Jurkat, Clone E6-1 (cell line): Measurements from ENCODE around the gene LCN6.

Experiments used
- DNase-seq: peaks from one replicate; pipeline ENCODE4 v3.0.0-alpha.2; 2011; ENCODE audit warnings: low read depth, low spot score
- H3K4me3 ChIP-seq: 2 replicates; pipeline ENCODE4 v1.5.1; 2011; ENCODE audit warnings: mild to moderate bottlenecking, low read length, control low read depth, moderate library complexity

The LCN6 gene

DNA sequence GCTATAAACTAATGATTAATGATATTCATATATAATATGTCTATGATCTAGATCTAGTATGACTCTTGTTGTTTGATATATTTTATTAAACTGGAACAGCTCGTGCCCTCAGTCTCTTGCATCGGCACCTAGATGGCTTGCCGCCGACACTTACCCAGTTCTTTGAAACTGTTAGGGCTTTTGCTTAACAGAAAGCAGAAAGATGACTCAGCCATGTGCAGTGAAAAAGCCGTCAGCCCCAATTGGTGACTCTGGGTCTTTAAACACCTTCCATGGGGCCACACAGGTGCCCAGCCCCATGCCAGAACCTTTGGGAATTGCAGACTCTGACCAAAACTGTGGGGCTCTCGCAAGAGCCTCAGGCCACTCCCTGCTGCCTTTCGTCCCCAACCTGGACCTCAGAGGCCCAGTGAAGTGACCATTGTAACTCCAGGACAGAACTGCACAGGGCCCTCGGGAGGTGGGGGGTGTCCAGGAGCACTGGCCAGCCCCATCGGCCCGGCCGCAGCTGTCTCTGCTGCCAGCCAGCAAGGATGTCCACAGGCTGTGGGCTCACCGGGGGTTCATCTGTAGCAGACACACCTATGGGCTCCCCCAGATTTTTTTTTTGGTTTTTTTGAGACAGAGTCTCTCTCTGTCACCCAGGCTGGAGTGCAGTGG, 13.4 kb downstream of the LCN6 start:
- DNase-seq = no peak

DNA sequence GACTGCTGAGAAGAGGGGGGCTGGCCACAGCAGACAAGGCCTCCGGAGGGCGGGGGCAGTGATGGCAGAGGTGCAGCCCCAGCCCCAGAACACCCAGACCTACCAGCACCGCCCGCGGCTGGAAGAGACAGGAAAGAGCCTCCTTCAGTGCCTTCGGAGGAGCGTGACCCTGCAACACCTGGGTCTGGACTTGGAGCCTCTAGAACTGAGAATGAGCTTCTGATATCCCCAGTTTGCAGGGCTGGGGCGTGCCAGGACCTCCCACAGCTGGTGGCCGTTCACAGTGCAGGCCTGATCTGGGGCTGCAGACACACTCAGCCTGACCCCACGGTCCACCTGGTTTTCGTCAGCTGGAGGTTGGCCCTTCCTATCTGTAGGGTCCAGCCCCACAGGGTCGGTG, 14.7 kb downstream of the LCN6 start:
- H3K4me3 ChIP-seq = no peak overlapping the region
- DNase-seq = no peak

More for the DNA sequence above, 13.4 kb downstream of the LCN6 start:
- no peak overlapping the region for H3K4me3 ChIP-seq

DNA sequence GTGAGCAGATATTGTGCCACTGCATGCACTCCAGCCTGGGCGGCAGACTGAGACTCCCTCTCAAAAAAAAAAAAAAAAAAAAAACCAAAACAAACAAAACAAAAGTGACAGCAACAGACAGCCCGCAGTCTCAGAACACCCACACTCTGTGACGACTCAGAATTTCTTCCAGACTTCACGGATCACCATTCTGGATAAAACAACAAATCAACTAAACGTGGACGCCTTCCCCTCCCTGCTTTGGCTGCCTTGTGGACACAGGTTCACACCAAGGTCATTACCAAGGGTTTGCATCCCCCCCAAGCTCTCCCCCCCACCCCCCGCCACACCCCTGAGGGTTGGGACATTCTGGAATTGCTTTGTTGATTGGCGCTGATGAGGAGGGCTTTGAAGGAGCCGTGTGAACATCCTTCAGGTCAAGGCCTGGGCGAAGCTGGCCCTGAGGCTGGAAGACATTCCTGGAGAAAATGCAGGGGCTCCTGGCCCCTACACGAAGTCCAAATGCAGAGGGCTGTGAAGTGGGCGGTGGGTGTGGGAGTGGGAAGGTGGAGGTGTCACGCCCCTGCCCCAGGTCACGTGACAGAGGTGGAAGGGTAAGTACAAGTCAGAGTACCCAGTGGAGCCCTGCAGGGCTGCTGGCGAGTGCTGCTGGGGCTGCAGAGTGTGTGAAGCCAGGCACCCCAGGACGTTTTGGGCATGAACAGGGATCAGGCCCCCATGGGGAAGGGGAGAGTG, 15.7 kb downstream of the LCN6 start:
- H3K4me3 ChIP-seq = no peak overlapping the region
- DNase-seq = no peak

DNA sequence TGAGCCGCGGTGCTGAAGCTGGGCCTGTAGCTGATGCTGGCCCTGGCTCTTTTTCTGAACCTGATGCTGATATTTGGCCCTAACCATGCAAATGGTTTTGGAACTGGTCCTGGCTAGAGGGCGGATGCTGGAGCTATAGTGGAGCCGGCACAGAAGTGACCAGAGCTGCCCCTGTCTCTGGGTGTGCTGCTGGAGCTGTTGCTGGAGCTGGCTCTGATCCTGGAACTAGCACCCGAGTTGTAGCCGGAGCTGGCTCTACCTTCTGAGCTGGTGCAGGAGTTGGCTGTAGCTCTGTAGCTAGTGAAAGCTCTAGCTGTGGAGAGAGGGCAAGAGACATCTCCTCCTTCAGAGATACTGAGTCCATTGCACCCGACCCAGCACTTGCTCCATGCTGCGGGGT, 18.4 kb downstream of the LCN6 start:
- no peak overlapping the region for H3K4me3 ChIP-seq
- DNase-seq = no peak

DNA sequence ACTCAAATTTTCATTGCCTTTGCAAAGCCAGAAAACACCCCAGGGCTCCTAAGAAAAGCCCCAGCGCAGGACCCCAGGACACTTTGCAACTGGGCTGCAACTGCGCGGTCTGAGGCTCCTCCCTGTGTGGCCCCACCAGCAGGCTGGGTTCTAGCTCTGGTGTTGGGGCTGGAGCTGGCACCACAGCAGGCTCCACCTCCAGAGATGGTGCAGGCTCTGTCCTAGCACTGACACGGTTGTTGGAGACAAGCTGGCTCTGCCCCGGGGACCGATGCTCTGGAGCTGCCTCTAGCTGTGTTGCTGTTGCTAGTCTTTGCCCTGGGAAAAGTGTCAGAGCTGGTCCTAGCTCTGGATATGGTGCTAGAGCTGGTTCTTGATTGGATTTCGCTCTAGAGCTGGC, 19.2 kb downstream of the LCN6 start:
- DNase-seq = no peak
- H3K4me3 ChIP-seq = peak overlapping the region; percentile 99

DNA sequence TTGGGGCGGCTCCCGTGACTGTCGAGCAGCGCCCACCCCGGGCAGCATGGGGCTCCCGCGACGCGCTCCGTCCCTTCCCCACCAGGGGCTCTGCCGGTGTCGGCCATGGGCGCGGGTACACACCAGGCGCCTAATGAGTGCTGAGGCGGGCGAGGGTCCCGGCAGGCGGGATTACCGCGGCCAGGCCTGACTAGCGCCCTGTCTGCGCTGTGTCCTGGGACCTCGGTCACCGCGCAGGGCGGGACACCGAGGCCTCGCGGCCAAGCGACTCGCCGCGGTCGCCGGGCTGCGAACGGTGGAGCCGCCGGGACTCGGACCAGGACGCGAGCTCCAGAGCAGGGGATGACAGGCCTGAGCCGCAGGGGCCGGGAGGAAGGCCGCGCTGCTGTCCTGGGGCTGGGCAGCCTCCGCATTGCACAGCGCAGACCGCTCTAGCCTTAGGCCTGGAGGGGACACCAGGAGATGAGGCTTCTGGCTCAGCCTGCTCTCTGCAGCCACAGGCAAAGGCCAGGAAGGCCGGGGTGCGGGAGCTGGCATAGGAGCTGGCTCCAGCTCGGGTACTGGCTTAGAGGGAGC, 19.7 kb downstream of the LCN6 start:
- peak overlapping the region; percentile 99 for H3K4me3 ChIP-seq
- no peak for DNase-seq

DNA sequence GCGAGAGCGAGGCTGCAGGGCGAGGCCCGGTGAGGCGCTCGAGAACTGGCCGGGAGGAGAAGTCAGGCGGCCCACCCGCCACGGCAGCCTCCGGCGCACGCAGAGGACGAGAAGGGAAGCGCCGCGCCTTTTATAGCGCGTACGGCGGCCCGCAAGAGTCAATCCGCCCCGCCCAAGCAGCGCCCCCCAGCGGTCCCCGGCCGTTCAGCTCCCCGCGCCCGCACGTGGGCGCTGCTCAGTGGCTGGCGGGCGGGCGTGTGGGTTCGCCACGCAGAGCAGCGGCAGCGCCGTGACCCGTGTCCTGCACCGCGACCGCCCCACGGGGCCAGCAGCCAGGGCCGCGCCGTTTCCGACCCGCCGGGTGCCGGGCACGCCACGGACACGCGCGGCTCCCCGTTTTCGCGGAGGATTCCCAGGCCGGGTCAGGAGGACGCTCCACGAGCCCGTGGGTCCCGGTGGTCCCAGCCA, 20.2 kb downstream of the LCN6 start:
- H3K4me3 ChIP-seq = peak overlapping the region; percentile 99
- peak; percentile 83 for DNase-seq

DNA sequence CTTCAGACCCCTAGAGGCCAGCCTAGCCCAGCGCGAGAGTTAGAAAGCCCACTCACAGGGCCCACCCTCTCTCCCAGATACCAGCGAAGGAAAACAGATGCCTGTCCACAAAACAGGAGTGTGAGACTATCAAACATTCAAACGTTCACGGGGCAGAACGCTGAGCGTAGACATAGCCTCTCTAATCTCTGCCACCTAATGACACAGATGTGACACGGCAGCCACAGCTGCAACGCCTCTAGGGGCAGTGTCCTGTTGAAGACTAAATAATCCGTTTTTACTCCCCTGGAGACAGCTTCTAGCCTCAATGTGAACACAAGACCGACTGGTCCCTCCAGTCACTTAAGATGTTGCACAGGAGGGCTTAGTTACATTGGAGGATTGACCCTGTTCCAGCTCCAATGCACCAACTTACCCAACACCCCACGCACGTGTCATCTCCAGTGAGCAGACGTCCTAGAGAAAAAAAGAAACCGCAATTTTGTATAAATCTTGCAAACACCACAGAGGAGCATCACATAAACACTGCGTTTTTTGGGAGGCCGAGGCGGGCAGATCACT, 21.6 kb downstream of the LCN6 start:
- peak overlapping the region; percentile 99 for H3K4me3 ChIP-seq
- peak; percentile 47 for DNase-seq

DNA sequence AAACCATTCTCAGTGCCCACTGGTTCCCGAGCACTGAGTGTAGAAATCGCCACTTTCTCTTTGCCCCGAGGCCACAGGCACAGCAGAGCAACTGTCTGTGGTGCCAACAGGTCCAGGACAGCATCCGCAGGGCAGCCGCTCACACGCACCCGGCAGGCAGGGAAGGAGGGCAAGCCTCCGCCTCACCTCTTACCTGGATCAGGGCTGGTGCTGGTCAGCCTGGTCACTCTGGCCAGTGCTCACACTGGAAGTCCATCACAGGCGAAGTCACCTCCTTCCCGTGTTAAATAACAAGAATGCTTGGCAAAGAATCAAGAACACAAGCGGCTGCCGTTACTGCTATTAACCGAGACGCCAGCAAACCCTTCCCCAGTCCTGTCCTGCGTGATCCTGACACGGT, 22.2 kb downstream of the LCN6 start:
- peak overlapping the region; percentile 99 for H3K4me3 ChIP-seq
- DNase-seq = no peak

DNA sequence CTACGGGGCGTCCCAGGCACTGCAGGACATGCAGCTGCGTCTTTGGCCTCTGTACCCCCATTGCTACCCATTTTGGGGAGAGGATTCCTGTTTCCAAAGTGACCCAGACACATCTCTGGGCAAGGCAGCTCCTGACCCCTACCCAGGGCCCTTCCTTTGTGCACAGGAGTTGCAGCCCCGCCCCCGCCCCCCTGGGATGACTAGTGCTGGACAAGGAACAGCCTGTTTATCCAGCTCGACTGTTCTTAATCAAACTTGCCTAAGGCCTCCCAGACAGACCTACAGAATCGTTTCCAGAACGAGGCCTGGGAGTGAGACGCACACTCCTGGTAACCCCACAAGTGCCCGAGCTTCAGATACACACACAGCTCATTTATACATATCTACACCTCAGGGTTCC, 22.7 kb downstream of the LCN6 start:
- no peak for DNase-seq
- no peak overlapping the region for H3K4me3 ChIP-seq

DNA sequence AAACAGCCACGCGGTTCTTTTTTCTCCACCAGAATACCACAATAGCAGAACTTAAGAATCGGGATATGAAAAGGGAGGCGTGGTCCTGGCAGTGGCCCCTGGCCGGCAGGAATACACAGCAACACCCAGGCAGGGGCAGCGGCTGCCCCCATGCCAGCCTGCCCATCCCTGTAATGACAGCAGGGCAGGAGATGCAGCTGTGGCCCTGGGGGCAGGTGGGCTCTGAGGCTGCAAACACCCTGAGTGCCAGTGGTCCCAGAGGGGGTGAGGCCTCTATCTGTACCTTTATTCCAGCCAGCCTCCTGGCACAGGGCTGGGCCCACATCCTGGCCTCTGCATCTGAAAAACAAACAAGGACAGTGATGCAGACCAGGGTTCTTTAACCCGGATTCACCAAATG, 23.6 kb downstream of the LCN6 start:
- no peak overlapping the region for H3K4me3 ChIP-seq
- no peak for DNase-seq

DNA sequence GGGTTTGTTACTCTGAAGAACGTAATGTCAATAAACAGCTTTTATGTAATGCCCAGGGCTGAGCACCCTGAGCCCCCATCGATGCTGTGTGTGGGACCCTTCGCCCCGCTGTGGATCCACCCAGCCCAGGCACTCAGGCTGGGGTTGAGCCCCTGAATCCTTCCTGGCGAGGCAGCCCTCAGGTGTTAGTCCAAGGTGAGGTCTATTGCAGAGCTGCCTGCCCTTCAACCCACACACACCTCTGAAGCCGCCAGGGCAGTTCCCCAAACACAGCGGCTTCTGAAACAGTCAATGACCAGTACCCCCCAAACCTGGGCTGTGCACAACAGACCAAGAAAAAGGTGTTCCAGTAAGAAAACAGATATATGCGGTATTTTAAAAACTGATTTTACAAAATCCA, 24.3 kb downstream of the LCN6 start:
- no peak overlapping the region for H3K4me3 ChIP-seq

DNA sequence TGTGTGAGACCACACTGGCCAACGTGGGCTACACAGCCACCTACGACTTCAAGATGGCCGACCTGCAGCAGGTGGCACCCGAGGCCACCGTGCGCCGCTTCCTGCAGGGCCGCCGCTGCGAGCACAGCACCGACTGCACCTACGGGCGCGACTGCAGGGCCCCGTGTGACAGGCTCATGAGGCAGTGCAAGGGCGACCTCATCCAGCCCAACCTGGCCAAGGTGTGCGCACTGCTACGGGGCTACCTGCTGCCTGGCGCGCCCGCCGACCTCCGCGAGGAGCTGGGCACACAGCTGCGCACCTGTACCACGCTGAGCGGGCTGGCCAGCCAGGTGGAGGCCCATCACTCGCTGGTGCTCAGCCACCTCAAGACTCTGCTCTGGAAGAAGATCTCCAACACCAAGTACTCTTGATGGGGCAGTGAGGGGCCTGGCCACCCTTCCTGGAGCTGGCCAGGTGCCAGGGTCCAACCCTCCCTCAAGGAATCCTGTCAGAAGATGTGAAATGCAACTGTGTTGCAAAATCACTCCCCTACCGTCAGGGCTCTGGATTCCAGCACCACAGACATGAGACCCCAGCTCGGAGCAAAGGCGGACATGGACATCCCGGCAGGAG, 24.9 kb downstream of the LCN6 start:
- no peak for DNase-seq

More for the DNA sequence above, 24.3 kb downstream of the LCN6 start:
- no peak for DNase-seq

DNA sequence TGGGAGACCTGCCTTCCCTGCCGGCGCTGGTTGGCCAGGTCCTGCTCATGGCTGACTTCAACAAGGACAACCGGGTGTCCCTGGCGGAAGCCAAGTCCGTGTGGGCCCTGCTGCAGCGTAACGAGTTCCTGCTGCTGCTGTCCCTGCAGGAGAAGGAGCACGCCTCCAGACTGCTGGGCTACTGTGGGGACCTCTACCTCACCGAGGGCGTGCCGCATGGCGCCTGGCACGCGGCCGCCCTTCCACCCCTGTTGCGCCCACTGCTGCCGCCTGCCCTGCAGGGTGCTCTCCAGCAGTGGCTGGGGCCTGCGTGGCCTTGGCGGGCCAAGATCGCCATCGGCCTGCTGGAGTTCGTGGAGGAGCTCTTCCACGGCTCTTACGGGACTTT, 25.4 kb downstream of the LCN6 start:
- H3K4me3 ChIP-seq = no peak overlapping the region
- no peak for DNase-seq

More for the DNA sequence above, 24.9 kb downstream of the LCN6 start:
- no peak overlapping the region for H3K4me3 ChIP-seq

DNA sequence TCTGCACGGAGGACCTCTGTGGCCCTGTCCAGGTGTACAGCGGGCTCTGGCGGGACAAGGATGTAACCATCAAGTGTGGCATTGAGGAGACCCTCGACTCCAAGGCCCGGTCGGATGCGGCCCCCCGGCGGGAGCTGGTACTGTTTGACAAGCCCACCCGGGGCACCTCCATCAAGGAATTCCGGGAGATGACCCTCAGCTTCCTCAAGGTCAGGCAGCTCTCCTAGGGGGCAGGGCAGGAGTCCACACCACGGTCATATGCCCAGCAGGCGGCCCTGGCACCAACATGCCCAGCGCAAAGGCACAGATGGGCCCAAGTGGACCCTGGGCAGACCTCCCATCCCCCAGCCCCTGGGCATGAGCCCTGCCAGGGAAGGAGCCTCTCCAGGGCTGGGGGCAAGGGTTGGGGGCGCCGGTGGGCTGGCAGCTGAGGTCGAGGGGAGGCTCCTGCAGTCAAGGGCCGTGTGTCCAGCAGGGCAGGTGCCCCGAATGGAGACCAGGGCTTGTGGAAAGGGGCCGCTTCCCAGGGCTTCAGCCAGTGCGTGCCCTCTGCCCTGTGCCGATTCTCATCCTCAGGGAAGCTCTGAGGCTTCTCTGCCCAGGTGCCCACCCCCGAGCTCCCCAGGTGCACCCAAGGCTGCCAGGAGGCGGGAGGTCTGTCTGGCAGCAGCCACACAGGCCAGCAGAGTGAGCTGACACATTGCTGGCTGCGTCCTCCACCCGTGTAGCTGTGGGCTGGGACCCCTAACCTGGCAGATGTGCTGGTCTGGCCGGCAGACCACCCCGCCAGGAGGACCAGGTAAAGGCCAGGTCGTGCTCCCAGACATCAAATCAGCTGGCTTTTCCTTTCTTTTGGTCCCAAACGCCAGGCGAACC, 26.0 kb downstream of the LCN6 start:
- DNase-seq = no peak

DNA sequence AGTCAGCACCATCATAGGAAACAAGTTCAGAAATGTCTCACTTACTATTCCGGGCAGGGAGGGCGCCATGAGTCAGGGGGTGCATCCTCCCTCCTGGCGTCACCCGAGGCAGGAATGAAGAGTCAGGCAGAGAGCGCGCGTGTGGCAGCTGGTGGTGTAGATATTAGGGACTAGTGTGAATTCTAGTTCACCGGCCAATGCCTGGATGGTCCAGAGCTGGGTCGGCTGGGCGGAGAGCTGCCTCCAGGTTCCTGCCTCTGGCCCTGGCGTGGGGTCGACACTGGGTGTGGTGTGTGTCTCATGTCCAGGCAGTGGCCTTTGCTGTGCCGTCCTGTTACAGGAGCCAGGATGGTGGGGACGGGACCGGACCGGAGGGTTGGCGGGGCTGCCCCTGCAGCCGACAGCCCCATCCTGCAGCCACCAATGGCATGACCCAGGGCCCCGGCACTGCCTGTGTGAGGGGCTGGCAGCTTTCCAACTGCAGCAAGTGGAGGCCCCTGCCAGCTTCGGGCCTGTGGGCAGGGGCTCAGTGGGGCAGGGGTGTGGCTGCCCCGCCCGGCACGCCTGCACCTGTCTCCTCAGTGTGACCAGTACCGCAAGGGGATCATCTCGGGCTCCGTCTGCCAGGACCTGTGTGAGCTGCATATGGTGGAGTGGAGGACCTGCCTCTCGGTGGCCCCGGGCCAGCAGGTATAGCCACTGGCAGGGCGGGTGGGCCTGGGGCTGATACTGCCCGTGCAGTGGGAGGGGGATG, 26.8 kb downstream of the LCN6 start:
- no peak overlapping the region for H3K4me3 ChIP-seq
- DNase-seq = no peak

More for the DNA sequence above, 26.0 kb downstream of the LCN6 start:
- H3K4me3 ChIP-seq = no peak overlapping the region

DNA sequence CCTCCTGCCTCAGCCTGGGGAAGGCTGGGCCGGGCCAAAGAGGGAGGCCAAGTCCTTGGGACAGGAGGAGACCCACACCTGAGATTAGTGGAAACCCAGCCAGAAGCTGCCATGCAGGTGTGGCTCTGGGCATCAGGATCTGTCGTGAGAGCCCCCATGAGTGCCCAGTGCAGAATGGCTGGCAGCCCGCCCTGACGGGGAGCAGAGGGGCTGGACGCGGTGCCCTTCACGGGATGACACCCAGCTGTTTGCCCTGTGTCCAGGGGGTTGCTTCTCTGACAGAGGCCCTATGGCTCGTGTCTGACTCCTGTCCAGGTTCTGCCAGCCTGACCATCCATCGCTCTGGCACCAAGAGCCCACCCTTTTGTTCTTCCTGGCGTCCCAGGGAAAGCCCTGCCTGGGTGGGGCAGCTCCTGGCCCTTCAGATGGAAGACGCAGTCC, 27.4 kb downstream of the LCN6 start:
- no peak overlapping the region for H3K4me3 ChIP-seq
- DNase-seq = no peak

DNA sequence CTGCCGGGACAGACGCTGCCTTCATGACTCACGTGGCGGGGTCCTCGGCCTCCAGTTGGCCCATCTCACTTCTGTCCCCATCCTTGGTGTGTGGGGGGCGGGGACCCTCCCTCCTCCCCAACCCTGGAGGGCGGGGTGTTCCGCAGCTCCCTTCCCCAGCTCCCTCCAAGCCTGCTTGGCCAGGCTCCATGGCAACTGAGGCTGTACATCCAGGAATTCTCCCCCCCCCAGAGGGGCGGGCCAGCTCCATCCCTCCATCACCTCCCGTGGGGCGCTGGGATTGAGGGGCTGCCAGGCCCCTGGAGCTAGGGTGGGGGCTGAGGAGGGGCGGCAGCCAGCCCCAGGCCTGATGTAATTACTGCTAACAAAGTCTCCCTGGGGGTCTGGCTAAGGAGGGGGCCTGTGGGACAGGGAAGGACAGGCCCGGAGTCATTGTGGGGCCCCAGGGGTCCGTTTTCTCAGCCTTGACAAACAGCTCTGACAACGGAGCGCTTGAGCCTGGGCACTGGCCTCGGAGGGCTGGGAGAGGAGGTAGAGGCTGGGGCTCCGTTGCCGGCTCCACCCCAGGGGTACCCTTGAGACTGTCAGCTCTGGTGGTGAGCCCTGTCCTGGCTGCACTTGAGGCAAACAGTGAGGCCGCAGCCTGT, 28.0 kb downstream of the LCN6 start:
- H3K4me3 ChIP-seq = no peak overlapping the region
- no peak for DNase-seq
